Epithelial cell of proximal tubule (primary cell): ENCODE data around the gene FIBIN. TPM values are rescaled to one million over a fixed set of nuclear protein-coding genes. Genes with fewer than 3 reads are reported as not detected.
"Not testable (repeated sequence)": the region's sequence is repeated elsewhere in the genome, so short reads cannot be mapped to it uniquely, and the experiment has no call there.

Experiments used
- DNase-seq: peaks from one replicate; pipeline ENCODE4 v3.0.0-alpha.2; 2011; ENCODE audit warnings: low read depth
- H3K4me3 ChIP-seq: 2 replicates; pipeline ENCODE4 v1.5.1; 2011; ENCODE audit warnings: low read depth, mild to moderate bottlenecking, low read length
- CTCF ChIP-seq: conservative IDR thresholded peaks from 2 replicates; pipeline ENCODE4 v1.5.1; 2012; ENCODE audit warnings: low read depth, mild to moderate bottlenecking, low read length
- total RNA-seq: library from RNA; depleted of rRNA; stranded (reverse); fragments of >200 nt; gene quantifications from 2 replicates; pipeline ENCODE4 v1.2.3, GENCODE V29; 2015

FIBIN gene
- total RNA-seq, 1 donor from 2014 or later = not detected

GRCh38 chr11:26963764-26964163 is 30.1 kb upstream of the FIBIN start:
- H3K4me3 ChIP-seq = no peak overlapping the region
- TF ChIP-seq CTCF = no peak
- DNase-seq = no peak

GRCh38 chr11:26964339-26964738 is 29.6 kb upstream of the FIBIN start:
- no peak overlapping the region for H3K4me3 ChIP-seq
- TF ChIP-seq CTCF = no peak
- no peak for DNase-seq

- H3K4me3 ChIP-seq, DNase-seq: not testable (repeated sequence)
These were observed 28.9 kb upstream of the FIBIN start for GRCh38 chr11:26964847-26965485.

GRCh38 chr11:26971961-26972360 is 22.0 kb upstream of the FIBIN start:
- no peak for DNase-seq
- H3K4me3 ChIP-seq = no peak overlapping the region
- no peak for TF ChIP-seq CTCF

- H3K4me3 ChIP-seq = no peak overlapping the region
- TF ChIP-seq CTCF = no peak
- DNase-seq = no peak
These were observed 19.7 kb upstream of the FIBIN start for GRCh38 chr11:26974069-26974783.

- no peak for DNase-seq
- H3K4me3 ChIP-seq = no peak overlapping the region
- TF ChIP-seq CTCF = no peak
These were observed 18.9 kb upstream of the FIBIN start for GRCh38 chr11:26974996-26975395.

- H3K4me3 ChIP-seq = no peak overlapping the region
- TF ChIP-seq CTCF = no peak
- no peak for DNase-seq
These were observed 17.5 kb upstream of the FIBIN start for GRCh38 chr11:26976389-26976788.

GRCh38 chr11:26977209-26977608 is 16.7 kb upstream of the FIBIN start:
- not testable (repeated sequence) for H3K4me3 ChIP-seq, DNase-seq
